HepG2 (cell line): ENCODE measurements around the gene RNF126. TPM values are rescaled to one million over a fixed set of nuclear protein-coding genes. Genes with fewer than 3 reads are reported as not detected.

ENCODE experiments used
- ATF4 ChIP-seq, 2 experiments: fragments of 450-650 bp in 1 of 2; sonication (generic) in 1 of 2; formaldehyde crosslinking; IDR thresholded peaks; 2 replicates each; pipeline versions ENCODE4 v1.5.0 to v1.8.0; 2020 to 2022; ENCODE audit warnings: mild to moderate bottlenecking in 1 of 2, missing genetic modification reagents in 1 of 2
- PATZ1 ChIP-seq: sonication (generic); formaldehyde crosslinking; IDR thresholded peaks from 2 replicates; pipeline ENCODE4 v1.4.0; 2020; ENCODE audit warnings: missing genetic modification reagents
- ZNF263 ChIP-seq: sonication (generic); formaldehyde crosslinking; IDR thresholded peaks from 2 replicates; pipeline ENCODE4 v1.4.0; 2020; ENCODE audit warnings: missing genetic modification reagents
- ZNF761 ChIP-seq: sonication (generic); formaldehyde crosslinking; conservative IDR thresholded peaks from 2 replicates; pipeline ENCODE4 v1.4.0; 2020; ENCODE audit warnings: mild to moderate bottlenecking, missing genetic modification reagents
- ZZZ3 ChIP-seq: sonication (generic); formaldehyde crosslinking; IDR thresholded peaks from 2 replicates; pipeline ENCODE4 v1.4.0; 2020; ENCODE audit warnings: missing genetic modification reagents, mild to moderate bottlenecking, borderline replicate concordance
- polyA plus RNA-seq, 8 experiments: library from polyadenylated mRNA; depleted of rRNA in 3 of 8; stranded (reverse) in 7 of 8; unstranded in 1 of 8; fragments of >200 nt; fragmentation: Illumina TruSeq in 4 of 8; extraction: Trizol in 4 of 8; gene quantifications; 2 replicates each; pipeline versions ENCODE4 v1.2.1 to v1.2.3, GENCODE V29; 2011 to 2016; ENCODE audit warnings: low read depth in 4 of 8, missing spikeins in 1 of 8, mixed read lengths in 1 of 8; ENCODE audit not compliant: insufficient read depth in 1 of 8
- total RNA-seq, 5 experiments: library from RNA; depleted of rRNA; stranded (reverse); fragments of >200 nt; fragmentation: Illumina TruSeq; extraction: Trizol; gene quantifications; 2 replicates each; pipeline ENCODE4 v1.2.3, GENCODE V29; 2016; ENCODE audit warnings: low read depth in 1 of 5
- TF ChIP-seq, protein P1 (sequence below), 2 experiments: sonication (generic) in 1 of 2; formaldehyde crosslinking in 1 of 2; IDR thresholded peaks; 2 replicates each; pipeline versions ENCODE4 v1.6.1 to v1.9.0; 2014 to 2022; ENCODE audit warnings: antibody characterized with exemption in 1 of 2, borderline replicate concordance in 1 of 2, inconsistent platforms in 1 of 2, low read depth in 1 of 2, missing genetic modification reagents in 1 of 2
- TF ChIP-seq, protein P2 (sequence below): sonication (generic); formaldehyde crosslinking; conservative IDR thresholded peaks from 2 replicates; pipeline ENCODE4 v1.4.0; 2020; ENCODE audit warnings: missing genetic modification reagents

RNF126 gene
- total and polyA plus RNA-seq, 2 of the 13 experiments (the other 11 are each of a cell fraction or from before 2014, with no cell fraction given), result 23.2 to 34.0 TPM

GRCh38 chr19:709965-710571 is 47.1 kb upstream of the RNF126 start (continued):
- TF ChIP-seq, protein P1, sequence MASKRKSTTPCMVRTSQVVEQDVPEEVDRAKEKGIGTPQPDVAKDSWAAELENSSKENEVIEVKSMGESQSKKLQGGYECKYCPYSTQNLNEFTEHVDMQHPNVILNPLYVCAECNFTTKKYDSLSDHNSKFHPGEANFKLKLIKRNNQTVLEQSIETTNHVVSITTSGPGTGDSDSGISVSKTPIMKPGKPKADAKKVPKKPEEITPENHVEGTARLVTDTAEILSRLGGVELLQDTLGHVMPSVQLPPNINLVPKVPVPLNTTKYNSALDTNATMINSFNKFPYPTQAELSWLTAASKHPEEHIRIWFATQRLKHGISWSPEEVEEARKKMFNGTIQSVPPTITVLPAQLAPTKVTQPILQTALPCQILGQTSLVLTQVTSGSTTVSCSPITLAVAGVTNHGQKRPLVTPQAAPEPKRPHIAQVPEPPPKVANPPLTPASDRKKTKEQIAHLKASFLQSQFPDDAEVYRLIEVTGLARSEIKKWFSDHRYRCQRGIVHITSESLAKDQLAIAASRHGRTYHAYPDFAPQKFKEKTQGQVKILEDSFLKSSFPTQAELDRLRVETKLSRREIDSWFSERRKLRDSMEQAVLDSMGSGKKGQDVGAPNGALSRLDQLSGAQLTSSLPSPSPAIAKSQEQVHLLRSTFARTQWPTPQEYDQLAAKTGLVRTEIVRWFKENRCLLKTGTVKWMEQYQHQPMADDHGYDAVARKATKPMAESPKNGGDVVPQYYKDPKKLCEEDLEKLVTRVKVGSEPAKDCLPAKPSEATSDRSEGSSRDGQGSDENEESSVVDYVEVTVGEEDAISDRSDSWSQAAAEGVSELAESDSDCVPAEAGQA (IDR thresholded peaks at IDR 0.05; ENCODE audit: low read depth), result no peak
- TF ChIP-seq, protein P1 (CRISPR knock-in tag; IDR thresholded peaks at IDR 0.05; ENCODE audit: borderline replicate concordance), result no peak
- TF ChIP-seq PATZ1 (CRISPR knock-in tag) (peak; percentile 52), ATF4 (CRISPR knock-in tag; IDR thresholded peaks at IDR 0.05) (no peak), ZNF761 (CRISPR knock-in tag) (no peak), ZZZ3 (CRISPR knock-in tag) (no peak), ZNF263 (CRISPR knock-in tag) (no peak)
- TF ChIP-seq, protein P2, sequence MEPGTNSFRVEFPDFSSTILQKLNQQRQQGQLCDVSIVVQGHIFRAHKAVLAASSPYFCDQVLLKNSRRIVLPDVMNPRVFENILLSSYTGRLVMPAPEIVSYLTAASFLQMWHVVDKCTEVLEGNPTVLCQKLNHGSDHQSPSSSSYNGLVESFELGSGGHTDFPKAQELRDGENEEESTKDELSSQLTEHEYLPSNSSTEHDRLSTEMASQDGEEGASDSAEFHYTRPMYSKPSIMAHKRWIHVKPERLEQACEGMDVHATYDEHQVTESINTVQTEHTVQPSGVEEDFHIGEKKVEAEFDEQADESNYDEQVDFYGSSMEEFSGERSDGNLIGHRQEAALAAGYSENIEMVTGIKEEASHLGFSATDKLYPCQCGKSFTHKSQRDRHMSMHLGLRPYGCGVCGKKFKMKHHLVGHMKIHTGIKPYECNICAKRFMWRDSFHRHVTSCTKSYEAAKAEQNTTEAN (CRISPR knock-in tag), result no peak
